GM23248 (cell line): ENCODE results near the gene ZNF236. TPM values are rescaled to one million over a fixed set of nuclear protein-coding genes. Genes with fewer than 3 reads are reported as not detected.

Experiments
- DNase-seq: peaks from one replicate; pipeline ENCODE4 v3.0.0-alpha.2; 2015
- H2AFZ ChIP-seq: fragments of 200-600 bp; sonication (generic); 2 replicates; pipeline ENCODE4 v1.6.1; 2016; ENCODE audit warnings: antibody characterized with exemption
- H3F3A ChIP-seq: fragments of 200-600 bp; sonication (generic); 2 replicates; pipeline ENCODE4 v1.6.1; 2016; ENCODE audit warnings: mild to moderate bottlenecking, antibody characterized with exemption, mixed run types; ENCODE audit not compliant: insufficient read depth
- H3K27ac ChIP-seq: fragments of 200-600 bp; sonication (generic); 2 replicates; pipeline ENCODE4 v1.5.1; 2016; ENCODE audit warnings: mild to moderate bottlenecking
- H3K27me3 ChIP-seq: fragments of 200-600 bp; sonication (generic); replicated peaks from 2 replicates; pipeline ENCODE4 v1.6.1; 2016; ENCODE audit warnings: mild to moderate bottlenecking; ENCODE audit not compliant: insufficient read depth
- H3K36me3 ChIP-seq: fragments of 200-600 bp; sonication (generic); 2 replicates; pipeline ENCODE4 v1.6.1; 2016; ENCODE audit warnings: low read depth, mild to moderate bottlenecking
- H3K4me1 ChIP-seq: fragments of 200-600 bp; sonication (generic); 2 replicates; pipeline ENCODE4 v1.6.1; 2016; ENCODE audit warnings: mild to moderate bottlenecking; ENCODE audit not compliant: insufficient read depth
- H3K4me2 ChIP-seq: fragments of 200-600 bp; sonication (generic); one replicate; pipeline ENCODE4 v1.6.1; 2016; ENCODE audit warnings: mild to moderate bottlenecking; ENCODE audit not compliant: unreplicated experiment
- H3K4me3 ChIP-seq: fragments of 200-600 bp; sonication (generic); 2 replicates; pipeline ENCODE4 v1.5.1; 2016; ENCODE audit warnings: mild to moderate bottlenecking
- H3K79me2 ChIP-seq: fragments of 200-600 bp; sonication (generic); 2 replicates; pipeline ENCODE4 v1.6.1; 2016; ENCODE audit warnings: mild to moderate bottlenecking; ENCODE audit not compliant: insufficient read depth
- H3K9ac ChIP-seq: fragments of 200-600 bp; sonication (generic); 2 replicates; pipeline ENCODE4 v1.6.1; 2016; ENCODE audit warnings: mild to moderate bottlenecking
- H3K9me2 ChIP-seq: fragments of 200-600 bp; sonication (generic); 2 replicates; pipeline ENCODE4 v1.6.1; 2016; ENCODE audit warnings: mixed run types, mild to moderate bottlenecking, moderate library complexity; ENCODE audit not compliant: insufficient read depth
- H3K9me3 ChIP-seq: fragments of 200-600 bp; sonication (generic); one replicate; pipeline ENCODE4 v1.6.1; 2017; ENCODE audit warnings: low read depth
- H4K20me1 ChIP-seq: fragments of 200-600 bp; sonication (generic); 2 replicates; pipeline ENCODE4 v1.6.0; 2016; ENCODE audit not compliant: insufficient read depth
- EZH2 ChIP-seq: fragments of 200-600 bp; sonication (generic); IDR thresholded peaks from 2 replicates; pipeline ENCODE4 v1.6.1; 2018; ENCODE audit warnings: antibody characterized with exemption, mild to moderate bottlenecking; ENCODE audit not compliant: insufficient read depth, poor library complexity, severe bottlenecking
- EZH2phosphoT487 ChIP-seq: fragments of 200-600 bp; sonication (generic); IDR thresholded peaks from 2 replicates; pipeline ENCODE4 v1.6.1; 2018; ENCODE audit warnings: antibody characterized with exemption, moderate library complexity, mild to moderate bottlenecking, low read depth; ENCODE audit not compliant: insufficient read depth
- WGBS, 2 experiments: methylation state at CpG; one replicate each; pipeline ENCODE4 v1.1.6; 2015 to 2017; ENCODE audit warnings: low lambda C conversion rate in 2 of 2, low coverage in 1 of 2; ENCODE audit errors: missing lambda C conversion rate in 2 of 2; 5-methylcytosine and 5-hydroxymethylcytosine counted together
- in situ Hi-C: fragments of 300-500 bp; cut with MboI; formaldehyde crosslinking; loops from 2 replicates; pipeline ENCODE4 v1.15.0; 2020
- polyA plus RNA-seq: library from polyadenylated mRNA; unstranded; fragments of >200 nt; fragmentation: Nextera tagmentation; extraction: Ambion mirVana; gene quantifications from 2 replicates; pipeline ENCODE4 v1.2.1, GENCODE V29; 2016
- total RNA-seq: library from RNA; depleted of rRNA; stranded (reverse); fragments of >200 nt; shearing (Covaris generic); gene quantifications from 2 replicates; pipeline ENCODE4 v1.2.3, GENCODE V29; 2014

The ZNF236 gene
- total and polyA plus RNA-seq, 2 experiments from 2014 or later, result 4.6 to 12.4 TPM

DNA sequence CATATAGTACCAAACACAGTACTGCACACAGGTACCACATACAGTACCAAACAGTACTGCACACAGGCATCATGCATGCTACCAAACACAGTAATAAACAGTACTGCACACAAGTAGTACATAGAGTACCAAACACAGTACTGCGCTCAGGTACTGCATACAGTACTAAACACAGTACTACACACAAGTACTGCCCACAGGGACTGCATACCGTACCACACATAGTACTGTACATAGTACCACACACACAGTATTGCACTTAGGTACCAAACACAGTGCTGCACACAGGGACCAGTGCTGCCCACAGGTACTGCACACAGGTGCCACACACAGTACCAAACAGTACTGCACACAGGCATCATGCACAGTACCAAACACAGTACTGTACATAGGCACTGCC, 74.9 kb downstream of the ZNF236 start:
- no peak overlapping the region for H3K4me3 ChIP-seq
- WGBS, 2 experiments, result 83 to 88% methylated on average over 2 of the region's 2 CpGs
- no peak overlapping the region for H3K4me2 ChIP-seq

DNA sequence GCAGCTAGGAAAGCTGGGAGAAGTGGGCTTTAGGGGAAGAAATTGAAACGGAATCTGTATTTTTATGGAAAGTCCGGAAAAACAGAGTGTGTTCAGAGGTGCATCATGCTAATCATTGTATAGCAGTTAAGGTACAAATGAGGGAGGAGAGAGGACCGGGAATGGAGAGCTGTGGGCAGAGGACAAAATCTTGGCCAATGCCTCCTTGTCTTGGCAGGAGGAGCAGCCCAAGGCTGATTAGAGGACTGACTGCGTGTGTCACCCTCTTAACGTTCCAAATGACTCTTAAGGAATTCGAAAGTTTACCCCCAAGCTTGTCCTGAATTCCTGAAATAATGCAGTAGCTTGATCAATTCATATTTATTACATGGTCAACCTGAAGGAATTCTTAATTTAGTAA, 81.0 kb downstream of the ZNF236 start:
- WGBS, 2 experiments, result 77 to 78% methylated on average over 6 of the region's 6 CpGs
- Histone ChIP-seq H3K4me3 (no peak overlapping the region), H3K79me2 (no peaks in the 10 kb centered on the region), H3K27me3 (no peaks in the 10 kb centered on the region), H3K9ac (no peak overlapping the region), H3K9me2 (no peaks in the 10 kb centered on the region), H3K4me1 (no peaks in the 10 kb centered on the region), H3F3A (no peaks in the 10 kb centered on the region), H2AFZ (no peak overlapping the region), H3K4me2 (no peak overlapping the region), H3K36me3 (peaks cover 33% of the 10 kb centered on the region), H3K27ac (no peak overlapping the region), H3K9me3 (no peaks in the 10 kb centered on the region), H4K20me1 (no peaks in the 10 kb centered on the region)
- peak; percentile 3 for DNase-seq
- no peak for TF ChIP-seq EZH2phosphoT487
- no peak for TF ChIP-seq EZH2
- in situ Hi-C loops, result no loop called here

More for the DNA sequence above, 74.9 kb downstream of the ZNF236 start:
- in situ Hi-C loops, result no loop called here
- no peak overlapping the region for H3K9ac ChIP-seq
- no peaks in the 10 kb centered on the region for H4K20me1 ChIP-seq
- no peaks in the 10 kb centered on the region for H3K4me1 ChIP-seq
- no peaks in the 10 kb centered on the region for H3K27me3 ChIP-seq
- no peaks in the 10 kb centered on the region for H3K9me3 ChIP-seq
- no peaks in the 10 kb centered on the region for H3F3A ChIP-seq
- no peak overlapping the region for H2AFZ ChIP-seq
- H3K36me3 ChIP-seq, result peaks cover 49% of the 10 kb centered on the region
- H3K9me2 ChIP-seq, result no peaks in the 10 kb centered on the region
- no peak overlapping the region for H3K27ac ChIP-seq
- TF ChIP-seq EZH2phosphoT487 (no peak), EZH2 (no peak)
- no peak for DNase-seq
- H3K79me2 ChIP-seq, result no peaks in the 10 kb centered on the region

DNA sequence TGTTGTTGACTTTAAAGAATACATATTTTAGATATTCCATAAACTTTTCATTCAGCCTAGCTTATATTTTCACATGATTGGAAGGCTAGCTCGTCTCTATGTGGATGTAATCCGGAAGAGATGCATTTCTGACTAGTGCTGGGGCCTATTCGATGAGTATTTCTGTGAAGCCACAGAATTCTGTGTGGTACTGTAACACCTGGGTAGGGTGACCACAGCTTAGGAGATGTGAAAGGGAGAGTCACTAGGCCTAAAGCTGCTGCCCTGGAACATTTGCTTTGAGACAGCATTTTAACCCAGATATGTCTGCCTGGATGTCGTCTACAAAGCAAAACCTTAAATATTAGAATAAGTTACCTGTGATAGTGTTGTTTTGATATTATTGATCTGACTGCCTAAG, 83.5 kb downstream of the ZNF236 start:
- no peak overlapping the region for H3K27ac ChIP-seq
- in situ Hi-C loops, result no loop called here
- no peaks in the 10 kb centered on the region for H3K27me3 ChIP-seq
- WGBS, 2 experiments, result 98 to 99% methylated on average over 4 of the region's 4 CpGs
- no peak overlapping the region for H3K9ac ChIP-seq
- no peak overlapping the region for H3K4me2 ChIP-seq
- H3F3A ChIP-seq, result no peaks in the 10 kb centered on the region
- H4K20me1 ChIP-seq, result no peaks in the 10 kb centered on the region
- no peaks in the 10 kb centered on the region for H3K79me2 ChIP-seq
- peaks cover 34% of the 10 kb centered on the region; the same call in 1 of the 2 replicates for H3K36me3 ChIP-seq
- DNase-seq, result no peak
- TF ChIP-seq EZH2phosphoT487 (no peak), EZH2 (no peak)
- no peak overlapping the region for H3K4me3 ChIP-seq
- no peaks in the 10 kb centered on the region for H3K9me2 ChIP-seq
- H2AFZ ChIP-seq, result no peak overlapping the region
- no peaks in the 10 kb centered on the region for H3K9me3 ChIP-seq
- no peaks in the 10 kb centered on the region for H3K4me1 ChIP-seq

DNA sequence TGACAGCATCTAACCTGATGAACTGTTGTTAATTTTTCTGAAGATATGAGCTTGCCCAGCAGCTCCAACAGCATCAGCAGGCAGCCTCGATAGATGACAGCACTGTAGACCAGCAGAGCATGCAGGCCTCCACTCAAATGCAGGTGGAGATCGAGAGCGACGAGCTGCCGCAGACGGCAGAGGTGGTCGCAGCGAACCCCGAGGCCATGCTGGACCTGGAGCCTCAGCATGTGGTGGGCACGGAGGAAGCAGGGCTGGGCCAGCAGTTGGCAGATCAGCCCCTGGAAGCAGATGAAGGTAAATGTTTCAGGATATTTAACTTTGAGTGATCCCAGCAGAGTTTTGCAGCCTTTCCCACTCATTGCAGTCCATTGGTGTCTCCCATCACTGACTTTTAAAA, 85.9 kb downstream of the ZNF236 start:
- H3F3A ChIP-seq, result no peaks in the 10 kb centered on the region
- no peaks in the 10 kb centered on the region for H4K20me1 ChIP-seq
- no peak overlapping the region for H3K4me3 ChIP-seq
- H3K79me2 ChIP-seq, result no peaks in the 10 kb centered on the region
- no peak for DNase-seq
- no peaks in the 10 kb centered on the region for H3K27me3 ChIP-seq
- no peaks in the 10 kb centered on the region for H3K9me3 ChIP-seq
- H3K4me1 ChIP-seq, result no peaks in the 10 kb centered on the region
- H3K4me2 ChIP-seq, result no peak overlapping the region
- TF ChIP-seq EZH2phosphoT487, result no peak
- TF ChIP-seq EZH2, result no peak
- no peak overlapping the region for H2AFZ ChIP-seq
- H3K9me2 ChIP-seq, result no peaks in the 10 kb centered on the region
- H3K36me3 ChIP-seq, result peaks cover 49% of the 10 kb centered on the region; the same call in 1 of the 2 replicates
- in situ Hi-C loops, result no loop called here
- 93 to 97% methylated on average over 10 of the region's 10 CpGs for WGBS, 2 experiments
- no peak overlapping the region for H3K9ac ChIP-seq
- H3K27ac ChIP-seq, result no peak overlapping the region

DNA sequence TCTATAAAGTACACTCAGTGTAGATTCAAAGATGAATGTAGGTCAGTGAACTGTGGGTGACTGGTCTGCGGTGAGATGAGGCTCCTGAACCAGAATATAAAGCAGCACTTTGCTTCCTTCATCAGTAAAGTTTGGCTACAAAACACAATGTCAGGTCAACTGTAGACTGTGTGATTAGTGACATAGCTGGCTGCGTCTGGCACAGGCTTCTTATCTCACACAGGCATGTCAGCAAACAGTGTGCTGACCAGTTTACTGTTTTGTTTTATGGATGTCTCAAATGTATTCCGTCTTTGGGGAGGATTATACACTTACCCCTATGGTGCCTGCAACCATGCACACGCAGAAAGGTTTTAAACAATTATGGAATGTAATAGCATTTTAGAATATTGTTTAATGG, 87.1 kb downstream of the ZNF236 start:
- H3K9ac ChIP-seq, result no peak overlapping the region
- no peak overlapping the region for H3K27ac ChIP-seq
- no peaks in the 10 kb centered on the region for H3K4me1 ChIP-seq
- no peaks in the 10 kb centered on the region for H3K9me3 ChIP-seq
- H2AFZ ChIP-seq, result no peak overlapping the region
- in situ Hi-C loops, result no loop called here
- H4K20me1 ChIP-seq, result no peaks in the 10 kb centered on the region
- H3F3A ChIP-seq, result no peaks in the 10 kb centered on the region
- no peaks in the 10 kb centered on the region for H3K79me2 ChIP-seq
- no peak for DNase-seq
- TF ChIP-seq EZH2phosphoT487 (no peak), EZH2 (no peak)
- no peaks in the 10 kb centered on the region for H3K9me2 ChIP-seq
- no peak overlapping the region for H3K4me3 ChIP-seq
- WGBS, 2 experiments, result 97 to 99% methylated on average over 4 of the region's 4 CpGs
- peaks cover 55% of the 10 kb centered on the region; the same call in 1 of the 2 replicates for H3K36me3 ChIP-seq
- H3K27me3 ChIP-seq, result no peaks in the 10 kb centered on the region
- H3K4me2 ChIP-seq, result no peak overlapping the region
